GM19463 (cell line): Measurements from ENCODE around the gene OR8G1.
"Not testable (repeated sequence)": the region's sequence is repeated elsewhere in the genome, so short reads cannot be mapped to it uniquely, and the experiment has no call there.

ENCODE experiments used
- ATAC-seq: cut with Tn5 transposase; IDR thresholded peaks from one replicate; pipeline ENCODE4 v1.9.1; 2021; ENCODE audit warnings: mild to moderate bottlenecking, moderate library complexity; ENCODE audit not compliant: unreplicated experiment

The OR8G1 gene

GRCh38 chr11:124233376-124233775 lies 7.5 kb upstream of the OR8G1 start:
- ATAC-seq = no peak

GRCh38 chr11:124238512-124238911 lies 2.4 kb upstream of the OR8G1 start:
- no peak for ATAC-seq

GRCh38 chr11:124249869-124250268 lies 9.0 kb downstream of the OR8G1 start:
- ATAC-seq = not testable (repeated sequence)

- ATAC-seq = no peak
These were observed 15.2 kb downstream of the OR8G1 start, which contains the start of gene OR8G5 for GRCh38 chr11:124256076-124256475. Gene OR8G5 (plus strand): TSS chr11:124256376. CDS start chr11:124264932, 8,556 bp downstream.

GRCh38 chr11:124265041-124265440 lies 24.1 kb downstream of the OR8G1 start:
- ATAC-seq = not testable (repeated sequence)

GRCh38 chr11:124270886-124271285 lies 30.0 kb downstream of the OR8G1 start:
- ATAC-seq = not testable (repeated sequence)

- no peak for ATAC-seq
These were observed 33.1 kb downstream of the OR8G1 start for GRCh38 chr11:124274000-124274399.

GRCh38 chr11:124276081-124276480 lies 35.2 kb downstream of the OR8G1 start:
- ATAC-seq = no peak

GRCh38 chr11:124277207-124277606 lies 36.3 kb downstream of the OR8G1 start:
- no peak for ATAC-seq

GRCh38 chr11:124277804-124278203 lies 36.9 kb downstream of the OR8G1 start:
- no peak for ATAC-seq

GRCh38 chr11:124278261-124278660 lies 37.4 kb downstream of the OR8G1 start:
- no peak for ATAC-seq

- no peak for ATAC-seq
These were observed 44.9 kb downstream of the OR8G1 start for GRCh38 chr11:124285610-124286344.

- ATAC-seq = no peak
These were observed 53.8 kb downstream of the OR8G1 start for GRCh38 chr11:124294687-124295086.

- ATAC-seq = no peak
These were observed 55.1 kb downstream of the OR8G1 start for GRCh38 chr11:124296016-124296415.

GRCh38 chr11:124297921-124298320 lies 57.0 kb downstream of the OR8G1 start:
- ATAC-seq = no peak

GRCh38 chr11:124301548-124301947 lies 60.7 kb downstream of the OR8G1 start:
- no peak for ATAC-seq

- no peak for ATAC-seq
These were observed 61.6 kb downstream of the OR8G1 start for GRCh38 chr11:124302347-124303125.
